NT2/D1 (cell line): Measurements from ENCODE around the gene GTPBP3.

ENCODE experiments used
- SUZ12 ChIP-seq: IDR thresholded peaks from 2 replicates; pipeline ENCODE4 v1.6.1; 2011; ENCODE audit not compliant: insufficient read length, insufficient read depth; ENCODE audit errors: extremely low read depth
- YY1 ChIP-seq: IDR thresholded peaks from 2 replicates; pipeline ENCODE4 v1.6.1; 2011; ENCODE audit not compliant: insufficient read length, insufficient read depth
- ZNF274 ChIP-seq: IDR thresholded peaks from 2 replicates; pipeline ENCODE4 v1.6.1; 2011; ENCODE audit warnings: mild to moderate bottlenecking, low read depth, low read length

DNA sequence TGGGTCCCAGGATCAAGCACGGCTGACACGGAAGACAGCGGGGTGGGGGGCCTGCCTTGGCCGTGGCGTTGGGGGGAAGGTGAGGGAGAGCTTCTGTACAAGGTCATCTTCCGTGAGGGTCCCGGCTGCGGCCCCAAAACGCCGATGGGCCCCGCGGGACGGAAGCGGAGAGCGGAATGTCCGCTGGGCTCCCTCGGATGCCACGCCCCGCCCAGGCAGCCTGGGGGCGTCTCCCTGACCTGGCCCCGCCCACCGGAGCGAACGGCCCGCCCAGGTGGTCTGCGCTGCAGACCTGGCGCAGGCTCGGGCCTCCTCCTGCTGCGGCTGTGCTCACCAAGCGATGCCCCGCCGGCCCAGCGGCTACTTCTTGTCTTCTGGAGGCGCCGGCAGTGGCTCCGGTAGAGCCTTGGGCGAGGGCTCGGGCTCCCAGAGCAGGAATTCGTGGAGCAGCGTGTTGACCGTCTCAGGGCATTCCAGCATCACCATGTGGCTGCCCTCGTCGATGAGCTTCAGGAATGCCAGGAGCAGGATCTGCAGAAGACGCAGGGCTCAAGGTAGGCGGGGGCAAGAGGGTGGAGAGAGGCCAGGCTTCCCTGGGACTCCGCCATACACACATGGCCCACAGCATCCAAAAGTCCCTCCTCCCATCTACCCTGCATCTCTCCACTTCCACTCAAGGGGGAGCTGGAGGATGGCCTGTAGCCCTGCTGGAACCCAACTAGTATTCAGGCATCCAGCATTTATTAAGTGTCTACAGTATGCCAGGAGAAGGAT lies 44.9 kb upstream of the GTPBP3 start:
- TF ChIP-seq YY1, result no peak
- no peak for TF ChIP-seq SUZ12
- no peak for TF ChIP-seq ZNF274
